Fibroblast of lung (primary cell): ENCODE results near the gene NCK2.

Experiments used
- CTCF ChIP-seq, 2 donors: IDR thresholded peaks in 1 of 2; conservative IDR thresholded peaks in 1 of 2; 1 replicate in 1 of 2; 2 replicates in 1 of 2; pipeline ENCODE4 v1.5.1; 2011 to 2012; ENCODE audit warnings: low read length in 2 of 2, control low read depth in 1 of 2, inconsistent platforms in 1 of 2, low read depth in 1 of 2, mild to moderate bottlenecking in 1 of 2
- EZH2 ChIP-seq: IDR thresholded peaks from 2 replicates; pipeline ENCODE4 v1.5.1; 2012; ENCODE audit warnings: low read length, control low read depth, mild to moderate bottlenecking; ENCODE audit errors: missing control alignments

GRCh38 chr2:105890856-105891255, 146.1 kb downstream of the NCK2 start:
- TF ChIP-seq CTCF (conservative IDR thresholded peaks at IDR 0.05 in 1 of 2, IDR thresholded peaks at IDR 0.05 in 1 of 2; ENCODE audit: low read depth in 1 of 2, low read length in 2 of 2), result no peak
- TF ChIP-seq EZH2, result no peak
